Panc1 (cell line): ENCODE data around the gene ESR2. TPM values are rescaled to one million over a fixed set of nuclear protein-coding genes. Genes with fewer than 3 reads are reported as not detected.

Experiments
- ATAC-seq: fragments of 200-7000 bp; cut with Tn5 transposase; 2 replicates; pipeline ENCODE4 v1.9.1; 2020; ENCODE audit warnings: mild to moderate bottlenecking, moderate library complexity
- BruUV-seq: library from RNA; stranded (reverse); fragments of 400-500 nt; replicated peaks from 2 replicates; lab custom pipeline; 2021; lab: Mats Ljungman, UMichigan
- CTCF ChIA-PET: fragments of 300-600 bp; sonication (Branson Sonifier 250); formaldehyde crosslinking; loops from one replicate; lab custom pipeline; 2022; ENCODE audit warnings: antibody characterized with exemption; lab: Charles Lee
- POLR2A ChIA-PET: fragments of 300-600 bp; sonication (Branson Sonifier 250); formaldehyde crosslinking; loops from one replicate; lab custom pipeline; 2022; ENCODE audit warnings: antibody characterized with exemption; lab: Charles Lee
- DNase-seq: peaks from one replicate; pipeline ENCODE4 v3.0.0-alpha.2; 2010; ENCODE audit warnings: low read depth, low spot score
- H3K27ac ChIP-seq: 2 replicates; pipeline ENCODE4 v1.5.1; 2011; ENCODE audit warnings: mild to moderate bottlenecking, low read length, inconsistent platforms
- H3K27me3 ChIP-seq: fragments of 200-500 bp; sonication (Bioruptor generic); 2 replicates; pipeline ENCODE4 v1.6.0; 2014; ENCODE audit warnings: low read length, inconsistent platforms; ENCODE audit not compliant: control insufficient read depth, insufficient read depth
- H3K36me3 ChIP-seq: fragments of 200-500 bp; sonication (Bioruptor generic); 2 replicates; pipeline ENCODE4 v1.5.1; 2014; ENCODE audit warnings: inconsistent platforms, mild to moderate bottlenecking, low read length, moderate library complexity; ENCODE audit not compliant: control insufficient read depth, insufficient read depth
- H3K4me1 ChIP-seq: 2 replicates; pipeline ENCODE4 v1.5.1; 2011; ENCODE audit warnings: inconsistent platforms, mild to moderate bottlenecking, low read length, moderate library complexity; ENCODE audit not compliant: control insufficient read depth, insufficient read depth
- H3K4me3 ChIP-seq, 2 experiments: 2 replicates each; pipeline ENCODE4 v1.5.1; 2011 to 2012; ENCODE audit warnings: low read depth in 2 of 2, low read length in 2 of 2, mild to moderate bottlenecking in 2 of 2, inconsistent platforms in 1 of 2, moderate library complexity in 1 of 2
- H3K9me3 ChIP-seq: fragments of 200-500 bp; sonication (Bioruptor generic); 2 replicates; pipeline ENCODE4 v1.5.1; 2014; ENCODE audit warnings: low read depth, mild to moderate bottlenecking, inconsistent platforms, low read length, moderate library complexity; ENCODE audit not compliant: control insufficient read depth, insufficient read depth
- POLR2AphosphoS5 ChIP-seq: IDR thresholded peaks from 2 replicates; pipeline ENCODE4 v1.6.1; 2012; ENCODE audit warnings: mild to moderate bottlenecking, low read depth, low read length, moderate library complexity
- REST ChIP-seq, 2 experiments: IDR thresholded peaks; 2 replicates each; pipeline ENCODE4 v1.6.1; 2011 to 2012; ENCODE audit warnings: low read depth in 2 of 2, control low read depth in 1 of 2, low read length in 1 of 2, mild to moderate bottlenecking in 1 of 2, moderate library complexity in 1 of 2; ENCODE audit not compliant: insufficient read depth in 1 of 2
- SIN3A ChIP-seq: IDR thresholded peaks from 2 replicates; pipeline ENCODE4 v1.6.1; 2012; ENCODE audit warnings: low read depth, mild to moderate bottlenecking, low read length, moderate library complexity, borderline replicate concordance; ENCODE audit not compliant: insufficient read depth
- TCF7L2 ChIP-seq: IDR thresholded peaks from 2 replicates; pipeline ENCODE4 v1.6.1; 2011; ENCODE audit warnings: mild to moderate bottlenecking, low read depth, low read length, inconsistent platforms
- in situ Hi-C: cut with HindIII; loops from 2 replicates; pipeline ENCODE4 v1.10.0; 2016; ENCODE audit warnings: low sequenced_read_pairs, low pct_unique_long_range_greater_than_20kb
- intact Hi-C: fragments of 100-400 bp; cut with micrococcal nuclease; formaldehyde crosslinking; loops from one replicate; pipeline ENCODE4 v1.10.0; 2022; ENCODE audit not compliant: unreplicated experiment
- total RNA-seq: library from RNA; stranded (reverse); gene quantifications from one replicate; pipeline ENCODE4 v1.2.1, GENCODE V29; 2021; ENCODE audit not compliant: unreplicated experiment
- TF ChIP-seq, protein P1 (sequence below): fragments of 450-650 bp; IDR thresholded peaks from 2 replicates; pipeline ENCODE4 v1.5.1; 2017; ENCODE audit warnings: mild to moderate bottlenecking

ESR2 gene
- total RNA-seq, 1 experiment from 2014 or later = not detected

DNA sequence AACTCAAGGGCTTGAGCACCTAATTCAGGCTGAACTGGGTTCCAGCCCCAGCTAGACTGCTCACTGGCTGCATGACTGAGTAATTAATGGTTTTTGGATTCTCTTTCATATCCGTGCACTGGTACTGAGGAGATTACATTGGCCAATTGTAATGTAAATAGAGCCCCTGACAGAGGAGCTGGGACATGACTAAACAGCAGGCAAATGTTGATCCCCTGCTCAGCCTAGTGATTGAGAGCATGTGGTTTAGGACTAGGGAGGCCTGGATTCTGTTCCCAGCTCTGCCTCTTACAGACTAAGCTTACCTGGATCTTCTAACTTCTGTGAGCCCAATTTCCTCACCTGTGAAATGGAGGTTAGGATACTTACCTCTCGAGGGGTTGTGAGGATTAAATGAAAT, 204.3 kb downstream of the ESR2 start:
- in situ Hi-C loops = no loop called here
- ChIA-PET CTCF (no interaction called here), POLR2A (no interaction called here)
- H3K27me3 ChIP-seq = no peaks in the 10 kb centered on the region
- DNase-seq = no peak
- BruUV-seq = no TSS peak
- H3K27ac ChIP-seq = no peak overlapping the region
- no peaks in the 10 kb centered on the region for H3K4me1 ChIP-seq
- H3K4me3 ChIP-seq = no peak overlapping the region
- no peak for ATAC-seq
- no peaks in the 10 kb centered on the region for H3K9me3 ChIP-seq
- no peak for TF ChIP-seq SIN3A
- intact Hi-C loops = no loop called here
- no peaks in the 10 kb centered on the region for H3K36me3 ChIP-seq

GRCh38 chr14:64088647-64088964, 205.6 kb downstream of the ESR2 start:
- Histone ChIP-seq H3K27me3 (no peaks in the 10 kb centered on the region), H3K4me3 (no peak overlapping the region), H3K36me3 (no peaks in the 10 kb centered on the region), H3K4me1 (no peaks in the 10 kb centered on the region), H3K9me3 (no peaks in the 10 kb centered on the region), H3K27ac (no peak overlapping the region)
- CTCF ChIA-PET = no interaction called here
- ATAC-seq (no peak), DNase-seq (no peak)
- POLR2A ChIA-PET = no interaction called here
- no peak for TF ChIP-seq REST (IDR thresholded peaks at IDR 0.05; ENCODE audit: insufficient read depth in 1 of 2, low read depth in 2 of 2, low read length in 1 of 2)
- no peak for TF ChIP-seq SIN3A
- TF ChIP-seq, protein P1, sequence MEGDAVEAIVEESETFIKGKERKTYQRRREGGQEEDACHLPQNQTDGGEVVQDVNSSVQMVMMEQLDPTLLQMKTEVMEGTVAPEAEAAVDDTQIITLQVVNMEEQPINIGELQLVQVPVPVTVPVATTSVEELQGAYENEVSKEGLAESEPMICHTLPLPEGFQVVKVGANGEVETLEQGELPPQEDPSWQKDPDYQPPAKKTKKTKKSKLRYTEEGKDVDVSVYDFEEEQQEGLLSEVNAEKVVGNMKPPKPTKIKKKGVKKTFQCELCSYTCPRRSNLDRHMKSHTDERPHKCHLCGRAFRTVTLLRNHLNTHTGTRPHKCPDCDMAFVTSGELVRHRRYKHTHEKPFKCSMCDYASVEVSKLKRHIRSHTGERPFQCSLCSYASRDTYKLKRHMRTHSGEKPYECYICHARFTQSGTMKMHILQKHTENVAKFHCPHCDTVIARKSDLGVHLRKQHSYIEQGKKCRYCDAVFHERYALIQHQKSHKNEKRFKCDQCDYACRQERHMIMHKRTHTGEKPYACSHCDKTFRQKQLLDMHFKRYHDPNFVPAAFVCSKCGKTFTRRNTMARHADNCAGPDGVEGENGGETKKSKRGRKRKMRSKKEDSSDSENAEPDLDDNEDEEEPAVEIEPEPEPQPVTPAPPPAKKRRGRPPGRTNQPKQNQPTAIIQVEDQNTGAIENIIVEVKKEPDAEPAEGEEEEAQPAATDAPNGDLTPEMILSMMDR = no peak
- no peak for TF ChIP-seq POLR2AphosphoS5
- no peak for TF ChIP-seq TCF7L2
- in situ Hi-C loops (no loop called here), intact Hi-C loops (no loop called here)
- no TSS peak for BruUV-seq

GRCh38 chr14:64082837-64083236, 211.3 kb downstream of the ESR2 start:
- no peaks in the 10 kb centered on the region for H3K9me3 ChIP-seq
- no peaks in the 10 kb centered on the region for H3K27me3 ChIP-seq
- no peak overlapping the region for H3K27ac ChIP-seq
- H3K4me1 ChIP-seq = no peaks in the 10 kb centered on the region
- no peak overlapping the region for H3K4me3 ChIP-seq
- no peak for DNase-seq
- in situ Hi-C loops (no loop called here), intact Hi-C loops (no loop called here)
- TF ChIP-seq, protein P1 = no peak
- no peak for TF ChIP-seq TCF7L2
- TF ChIP-seq REST (IDR thresholded peaks at IDR 0.05; ENCODE audit: insufficient read depth in 1 of 2, low read depth in 2 of 2, low read length in 1 of 2) = no peak
- no peak for TF ChIP-seq SIN3A
- ATAC-seq = no peak
- no TSS peak for BruUV-seq
- ChIA-PET CTCF (no interaction called here), POLR2A (no interaction called here)
- H3K36me3 ChIP-seq = peaks cover 2% of the 10 kb centered on the region; the same call in 1 of the 2 replicates
